Spinal cord (tissue), 10 donors: ENCODE results near the gene ATXN3L. TPM values are rescaled to one million over a fixed set of nuclear protein-coding genes. Genes with fewer than 3 reads are reported as not detected.
A peak's percentile ranks its signal among the peaks of the same experiment; 100 is the strongest.
"Not testable (repeated sequence)": the region's sequence is repeated elsewhere in the genome, so short reads cannot be mapped to it uniquely, and the experiment has no call there.

Experiments used
- DNase-seq, 6 donors: peaks; one replicate each; pipeline versions ENCODE4 v3.0.0 to v3.0.0-alpha.2; 2013 to 2015; ENCODE audit warnings: low spot score in 6 of 6, low read depth in 4 of 6
- H3K27ac ChIP-seq: one replicate; pipeline ENCODE4 v1.5.1; 2013; ENCODE audit warnings: low read depth, low read length, control low read depth
- H3K27me3 ChIP-seq: one replicate; pipeline ENCODE4 v1.6.1; 2013; ENCODE audit warnings: low read length; ENCODE audit not compliant: control insufficient read depth, insufficient read depth
- H3K36me3 ChIP-seq: one replicate; pipeline ENCODE4 v1.6.1; 2013; ENCODE audit warnings: low read length; ENCODE audit not compliant: control insufficient read depth, insufficient read depth
- H3K4me1 ChIP-seq: one replicate; pipeline ENCODE4 v1.6.1; 2013; ENCODE audit warnings: low read length; ENCODE audit not compliant: control insufficient read depth, insufficient read depth
- H3K4me3 ChIP-seq: one replicate; pipeline ENCODE4 v1.5.1; 2013; ENCODE audit warnings: low read depth, low read length, control low read depth
- H3K9me3 ChIP-seq: one replicate; pipeline ENCODE4 v1.6.1; 2013; ENCODE audit warnings: low read length; ENCODE audit not compliant: control insufficient read depth, insufficient read depth
- WGBS: methylation state at CpG from one replicate; pipeline ENCODE4 v1.1.5; 2013; ENCODE audit warnings: missing lambda C conversion rate; ENCODE audit not compliant: insufficient coverage; 5-methylcytosine and 5-hydroxymethylcytosine counted together
- polyA plus RNA-seq, 2 donors: library from polyadenylated mRNA; unstranded; fragments of 120-200 nt; gene quantifications; one replicate each; pipeline ENCODE4 v1.2.1, GENCODE V29; 2013; ENCODE audit not compliant: insufficient read length in 2 of 2
- total RNA-seq, 2 donors: library from RNA; depleted of rRNA in 1 of 2; stranded (reverse); fragments of 120-200 nt in 1 of 2; fragments of >200 nt in 1 of 2; gene quantifications; one replicate each; pipeline versions ENCODE4 v1.2.3 to v1.2.4, GENCODE V29; 2013 to 2014
- donor health status: healthy.

ATXN3L gene
- total and polyA plus RNA-seq, 4 donors = not detected

DNA sequence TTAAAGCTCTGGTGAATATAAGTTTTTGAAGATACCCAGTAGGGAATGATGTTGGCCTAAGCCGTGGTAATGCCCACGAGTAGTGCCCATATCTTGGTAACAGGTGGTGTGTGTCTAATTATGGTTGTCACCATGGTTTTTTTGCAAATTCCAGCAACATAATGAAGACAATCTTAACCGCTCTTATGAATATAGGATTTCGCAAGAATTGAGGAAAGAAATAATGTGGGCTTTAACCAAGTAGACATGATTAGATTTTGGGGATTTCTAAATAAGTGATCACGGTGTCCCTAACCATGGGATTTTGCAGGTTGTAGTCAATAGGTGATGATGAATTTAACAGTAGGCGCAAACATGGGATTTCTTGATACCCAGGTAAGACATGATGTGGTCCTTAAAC, 2.5 kb downstream of the ATXN3L start:
- H3K36me3 ChIP-seq = no peaks in the 10 kb centered on the region
- DNase-seq = no peak
- no peaks in the 10 kb centered on the region for H3K27me3 ChIP-seq
- no peak overlapping the region for H3K27ac ChIP-seq
- no peaks in the 10 kb centered on the region for H3K4me1 ChIP-seq
- WGBS = 93% methylated on average over 3 of the region's 6 CpGs
- no peak overlapping the region for H3K4me3 ChIP-seq
- no peaks in the 10 kb centered on the region for H3K9me3 ChIP-seq

DNA sequence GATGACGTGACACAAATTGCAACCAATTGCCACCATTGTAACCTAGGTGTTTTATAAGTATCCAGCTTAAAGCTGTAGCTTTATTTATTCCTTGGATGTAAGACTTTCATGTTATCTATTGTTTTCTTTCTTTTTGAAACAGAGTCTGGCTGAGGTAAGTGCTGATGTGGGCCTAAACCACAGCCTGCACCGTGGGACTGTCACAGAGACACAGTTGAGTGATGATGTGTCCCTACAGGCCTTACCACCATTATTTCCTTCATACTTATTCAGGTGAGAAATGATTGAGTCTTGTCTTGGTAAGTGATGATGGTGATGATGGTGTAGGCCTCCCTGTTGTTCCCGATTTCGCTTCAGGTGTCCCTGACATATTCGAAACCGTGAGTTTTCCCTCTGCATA, 8.3 kb downstream of the ATXN3L start:
- no peak overlapping the region for H3K4me3 ChIP-seq
- peaks cover 2% of the 10 kb centered on the region for H3K27me3 ChIP-seq
- H3K4me1 ChIP-seq = no peaks in the 10 kb centered on the region
- H3K27ac ChIP-seq = no peak overlapping the region
- no peaks in the 10 kb centered on the region for H3K9me3 ChIP-seq
- DNase-seq = no peak
- H3K36me3 ChIP-seq = no peaks in the 10 kb centered on the region
- 100% methylated on average over 2 of the region's 6 CpGs for WGBS

DNA sequence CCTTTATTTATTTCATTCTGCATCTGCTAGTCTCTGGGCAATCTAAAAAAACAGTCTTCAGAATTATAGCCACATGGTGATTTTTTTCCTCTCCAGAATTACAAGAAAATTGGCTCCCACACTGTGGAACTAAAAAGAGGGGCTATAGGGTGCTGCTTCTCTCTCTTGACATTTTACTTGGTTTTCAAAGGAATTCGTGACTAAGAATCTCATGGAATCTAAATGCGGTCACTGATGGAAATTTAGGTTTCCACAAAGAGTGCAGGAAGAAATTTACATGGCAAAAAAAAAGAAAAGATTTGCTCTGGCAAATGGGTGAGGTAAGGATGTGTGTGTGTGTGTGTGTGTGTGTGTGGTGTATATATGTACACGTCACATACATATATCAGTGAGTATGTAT, 10.2 kb downstream of the ATXN3L start:
- DNase-seq = no peak
- Histone ChIP-seq H3K4me1 (no peaks in the 10 kb centered on the region), H3K9me3 (no peaks in the 10 kb centered on the region), H3K36me3 (no peaks in the 10 kb centered on the region), H3K27me3 (peaks cover 6% of the 10 kb centered on the region), H3K27ac (no peak overlapping the region), H3K4me3 (no peak overlapping the region)
- no CpG with 5 or more reads among the region's 3 CpGs for WGBS

DNA sequence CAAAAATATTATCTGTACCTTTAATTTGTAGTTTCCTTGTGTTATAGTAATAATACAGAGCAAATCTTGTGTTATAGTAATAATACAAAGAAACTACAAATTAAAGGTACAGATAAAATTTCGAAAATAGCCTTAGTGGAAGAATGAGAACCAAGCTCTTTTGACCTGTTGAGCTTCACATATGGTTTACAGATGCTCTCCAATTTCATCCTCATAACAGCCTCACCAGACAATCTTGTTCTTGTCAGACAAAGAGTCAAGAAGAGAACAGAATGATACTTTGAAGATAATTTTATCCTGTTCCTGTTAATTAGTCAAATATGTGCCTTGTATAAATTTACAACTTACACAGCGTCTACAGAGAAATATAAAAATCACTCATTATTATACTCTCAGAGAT, 12.8 kb downstream of the ATXN3L start:
- Histone ChIP-seq H3K36me3 (no peaks in the 10 kb centered on the region), H3K27me3 (peaks cover 8% of the 10 kb centered on the region), H3K27ac (no peak overlapping the region), H3K4me1 (no peaks in the 10 kb centered on the region), H3K9me3 (no peaks in the 10 kb centered on the region), H3K4me3 (no peak overlapping the region)
- WGBS = no CpG with 5 or more reads among the region's 2 CpGs
- DNase-seq = no peak

DNA sequence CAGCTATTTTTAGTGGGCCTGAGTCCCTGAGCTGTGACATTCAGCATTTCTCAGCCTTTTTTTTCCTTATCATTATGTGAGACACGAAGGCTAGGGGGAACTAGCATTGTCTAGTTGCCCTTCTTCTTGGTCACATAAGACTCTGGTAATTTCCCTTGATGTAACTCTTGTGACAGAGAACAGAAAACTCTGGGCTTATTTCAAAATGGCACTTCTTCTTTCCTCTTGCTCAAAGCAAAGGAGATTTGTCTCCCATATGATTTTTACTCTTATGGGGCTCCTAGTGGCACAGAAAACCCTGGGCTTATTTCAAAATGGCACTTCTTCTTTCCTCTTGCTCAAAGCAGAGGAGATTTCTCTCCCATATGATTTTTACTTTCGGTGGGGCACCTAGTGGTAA, 14.7 kb downstream of the ATXN3L start:
- Histone ChIP-seq H3K27ac (no peak overlapping the region), H3K4me3 (no peak overlapping the region), H3K27me3 (peaks cover 6% of the 10 kb centered on the region), H3K36me3 (no peaks in the 10 kb centered on the region), H3K9me3 (no peaks in the 10 kb centered on the region), H3K4me1 (no peaks in the 10 kb centered on the region)
- WGBS = 60% methylated on average over 2 of the region's 2 CpGs
- no peak for DNase-seq

DNA sequence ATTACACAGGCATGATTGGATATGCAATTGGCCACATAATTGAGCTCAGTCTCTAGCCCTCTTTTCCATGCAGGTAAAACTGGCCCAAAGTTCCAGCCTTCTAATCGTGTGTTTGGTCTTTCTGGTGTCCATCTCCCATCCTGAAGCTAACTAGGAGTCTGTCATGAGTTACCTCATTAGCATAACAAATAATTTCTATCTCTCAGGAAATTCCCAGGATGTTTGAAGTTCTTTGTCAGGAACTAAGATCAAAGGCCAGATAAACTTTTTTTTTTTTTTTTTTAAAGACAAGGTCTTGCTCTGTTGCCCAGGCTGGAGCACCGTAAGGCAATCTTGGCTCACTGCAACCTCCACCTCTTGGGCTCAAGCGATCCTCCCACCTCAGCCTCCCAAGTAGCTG, 15.8 kb downstream of the ATXN3L start:
- no peaks in the 10 kb centered on the region for H3K9me3 ChIP-seq
- no peak overlapping the region for H3K4me3 ChIP-seq
- no peaks in the 10 kb centered on the region for H3K4me1 ChIP-seq
- no peak overlapping the region for H3K27ac ChIP-seq
- WGBS = 86% methylated on average over 1 of the region's 3 CpGs
- peaks cover 9% of the 10 kb centered on the region for H3K27me3 ChIP-seq
- no peaks in the 10 kb centered on the region for H3K36me3 ChIP-seq
- no peak for DNase-seq

DNA sequence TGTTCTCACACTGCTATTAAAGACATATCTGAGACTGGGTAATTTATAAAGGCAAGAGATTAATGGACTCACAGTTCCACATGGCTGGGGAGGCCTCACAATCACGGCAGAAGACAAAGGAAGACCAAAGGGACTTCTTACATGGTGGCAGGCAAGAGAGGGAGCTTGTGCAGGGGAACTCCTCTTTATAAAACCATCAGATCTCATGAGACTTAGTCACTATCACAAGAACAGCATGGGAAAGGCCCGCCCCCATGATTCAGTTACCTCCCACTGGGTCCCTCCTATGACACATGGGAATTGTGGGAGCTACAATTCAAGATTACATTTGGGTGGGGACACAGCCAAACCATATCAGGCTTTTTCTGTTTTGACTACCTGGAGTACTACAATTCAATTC, 16.6 kb downstream of the ATXN3L start:
- not testable (repeated sequence) for H3K9me3 ChIP-seq, H3K27me3 ChIP-seq, H3K4me3 ChIP-seq, H3K36me3 ChIP-seq, DNase-seq, H3K27ac ChIP-seq, H3K4me1 ChIP-seq
- WGBS = 53% methylated on average over 2 of the region's 2 CpGs

DNA sequence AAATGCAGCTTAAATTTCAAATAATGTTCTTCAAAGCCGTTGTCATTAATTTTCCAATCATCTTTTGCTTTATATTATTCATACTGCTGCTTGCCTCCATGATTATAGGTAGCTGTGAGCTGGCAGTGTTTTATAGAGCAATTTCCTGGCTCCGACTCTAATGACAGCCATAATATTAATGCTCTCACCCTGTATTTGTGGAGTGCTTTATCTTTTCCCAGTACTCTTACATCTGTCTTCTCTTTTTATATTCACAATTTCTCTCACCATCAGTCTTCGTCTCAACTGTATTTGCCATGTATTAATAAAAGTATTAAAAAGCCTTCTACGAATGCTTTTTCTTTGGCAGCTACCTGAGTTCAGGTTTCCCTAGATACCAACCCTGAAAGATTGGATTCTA, 21.0 kb downstream of the ATXN3L start:
- no CpG with 5 or more reads among the region's 4 CpGs for WGBS
- Histone ChIP-seq H3K27me3 (peaks cover 7% of the 10 kb centered on the region), H3K4me3 (no peak overlapping the region), H3K4me1 (no peaks in the 10 kb centered on the region), H3K36me3 (no peaks in the 10 kb centered on the region), H3K27ac (no peak overlapping the region), H3K9me3 (no peaks in the 10 kb centered on the region)
- peak in 1 of 6 donors; percentile 61 for DNase-seq

DNA sequence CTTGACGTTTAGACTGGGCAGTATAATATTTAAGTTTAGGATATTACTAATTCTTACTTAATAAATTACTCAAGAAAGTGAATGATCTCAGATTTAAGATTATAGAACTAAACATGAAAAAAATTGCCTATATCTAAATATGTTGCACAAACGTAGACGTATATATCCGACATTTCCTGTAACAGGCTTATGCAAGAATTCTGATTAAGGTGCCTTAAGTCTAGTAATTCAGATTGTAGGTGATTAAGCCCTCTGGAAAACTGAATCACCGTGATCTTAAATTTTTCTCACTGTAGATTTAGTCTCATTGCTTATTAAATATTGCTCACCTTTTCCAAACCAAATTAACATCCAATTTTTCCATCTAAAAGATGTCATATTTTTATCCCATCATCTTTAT, 24.0 kb downstream of the ATXN3L start:
- H3K36me3 ChIP-seq = no peaks in the 10 kb centered on the region
- H3K4me3 ChIP-seq = no peak overlapping the region
- WGBS = 100% methylated on average over 1 of the region's 5 CpGs
- peaks cover 6% of the 10 kb centered on the region for H3K27me3 ChIP-seq
- H3K27ac ChIP-seq = no peak overlapping the region
- no peak for DNase-seq
- no peaks in the 10 kb centered on the region for H3K4me1 ChIP-seq
- H3K9me3 ChIP-seq = no peaks in the 10 kb centered on the region

DNA sequence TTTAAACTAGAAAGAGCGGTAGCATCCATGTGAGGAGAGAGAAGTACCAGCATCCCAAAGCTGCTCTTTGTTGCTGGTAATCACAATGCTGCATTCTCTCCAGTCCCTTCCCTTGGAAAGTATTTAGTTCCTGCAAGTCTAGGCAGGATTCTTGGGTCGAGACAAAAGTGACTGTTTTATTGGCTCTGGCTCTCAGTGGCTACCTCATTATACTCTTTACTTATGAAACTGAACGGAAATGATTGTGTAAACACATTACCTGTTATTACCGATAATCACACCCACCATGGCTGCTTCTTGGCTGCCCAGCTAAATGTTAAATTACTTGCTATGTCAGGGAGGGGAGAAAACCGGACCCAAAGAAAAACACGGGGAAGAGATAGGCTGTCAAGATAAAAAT, 26.2 kb downstream of the ATXN3L start:
- WGBS = 47% methylated on average over 3 of the region's 6 CpGs

More for the DNA sequence above, 26.2 kb downstream of the ATXN3L start:
- no peaks in the 10 kb centered on the region for H3K36me3 ChIP-seq
- H3K9me3 ChIP-seq = no peaks in the 10 kb centered on the region
- no peak overlapping the region for H3K4me3 ChIP-seq
- peaks cover 4% of the 10 kb centered on the region for H3K27me3 ChIP-seq
- no peak for DNase-seq
- H3K27ac ChIP-seq = no peak overlapping the region
- H3K4me1 ChIP-seq = no peaks in the 10 kb centered on the region
